SU-DHL-6 (cell line): Measurements from ENCODE around the gene KMT2D.

Experiments
- EZH2phosphoT487 ChIP-seq: fragments of 200-600 bp; sonication (generic), shearing (Covaris generic); conservative IDR thresholded peaks from 2 replicates; pipeline ENCODE4 v1.6.1; 2018; ENCODE audit warnings: mild to moderate bottlenecking, antibody characterized with exemption, low read length, moderate library complexity, mixed read lengths
- TF ChIP-seq, protein P1 (sequence below): fragments of 200-600 bp; sonication (generic); IDR thresholded peaks from one replicate; pipeline ENCODE4 v1.5.1; 2017; ENCODE audit warnings: antibody characterized with exemption, mild to moderate bottlenecking, low read length, moderate library complexity; ENCODE audit not compliant: insufficient read depth, poor library complexity, severe bottlenecking

DNA sequence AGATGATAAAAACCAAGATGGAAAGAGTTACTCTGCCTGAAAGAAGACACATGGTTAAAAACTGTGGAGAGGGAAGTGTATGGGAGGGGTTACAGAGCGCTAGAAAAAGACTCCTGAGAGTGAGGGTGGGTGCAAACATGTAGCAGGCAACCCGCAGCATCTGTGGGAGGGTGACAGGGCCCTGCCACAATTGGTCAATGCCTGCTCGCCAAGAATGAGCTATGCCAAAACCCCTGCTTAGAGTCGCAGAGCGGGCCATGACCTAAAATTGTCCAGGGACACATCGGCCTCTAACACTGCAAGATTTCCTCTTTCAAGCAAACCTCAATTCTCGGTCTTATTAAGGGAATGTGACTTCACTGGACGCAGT lies 42.7 kb downstream of the KMT2D start:
- TF ChIP-seq, protein P1, sequence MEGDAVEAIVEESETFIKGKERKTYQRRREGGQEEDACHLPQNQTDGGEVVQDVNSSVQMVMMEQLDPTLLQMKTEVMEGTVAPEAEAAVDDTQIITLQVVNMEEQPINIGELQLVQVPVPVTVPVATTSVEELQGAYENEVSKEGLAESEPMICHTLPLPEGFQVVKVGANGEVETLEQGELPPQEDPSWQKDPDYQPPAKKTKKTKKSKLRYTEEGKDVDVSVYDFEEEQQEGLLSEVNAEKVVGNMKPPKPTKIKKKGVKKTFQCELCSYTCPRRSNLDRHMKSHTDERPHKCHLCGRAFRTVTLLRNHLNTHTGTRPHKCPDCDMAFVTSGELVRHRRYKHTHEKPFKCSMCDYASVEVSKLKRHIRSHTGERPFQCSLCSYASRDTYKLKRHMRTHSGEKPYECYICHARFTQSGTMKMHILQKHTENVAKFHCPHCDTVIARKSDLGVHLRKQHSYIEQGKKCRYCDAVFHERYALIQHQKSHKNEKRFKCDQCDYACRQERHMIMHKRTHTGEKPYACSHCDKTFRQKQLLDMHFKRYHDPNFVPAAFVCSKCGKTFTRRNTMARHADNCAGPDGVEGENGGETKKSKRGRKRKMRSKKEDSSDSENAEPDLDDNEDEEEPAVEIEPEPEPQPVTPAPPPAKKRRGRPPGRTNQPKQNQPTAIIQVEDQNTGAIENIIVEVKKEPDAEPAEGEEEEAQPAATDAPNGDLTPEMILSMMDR = no peak
- no peak for TF ChIP-seq EZH2phosphoT487
